Measurements from ENCODE around the gene CCDC187. TPM values are rescaled to one million over a fixed set of nuclear protein-coding genes. Genes with fewer than 3 reads are reported as not detected.

Gene CCDC187
- total RNA-seq, 5 donors from 2014 or later (not counting 1 experiment from before 2014, with no cell fraction given) = 0.07 to 0.20 (median 0.09) TPM; not detected in 1

DNA sequence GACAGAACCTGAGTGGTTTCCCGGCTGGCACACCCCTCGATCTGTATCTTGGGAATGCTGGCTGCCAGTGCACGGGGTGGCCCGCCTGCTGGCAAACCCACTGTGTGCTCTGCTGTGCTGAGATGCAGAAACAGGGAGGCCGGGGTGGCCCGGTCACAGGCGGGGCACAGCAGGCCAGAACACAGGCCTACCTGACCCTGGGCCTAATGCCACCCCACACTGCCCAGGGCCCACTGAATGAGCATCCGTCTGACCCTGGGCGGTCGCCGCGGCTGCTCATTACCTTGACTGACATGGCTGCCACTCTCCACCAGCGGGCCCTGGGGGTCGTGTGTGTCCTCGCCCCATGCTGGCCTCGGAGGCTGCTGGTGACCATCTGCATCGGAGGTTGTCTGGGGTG is 44.1 kb downstream of the CCDC187 start:
- DNase-seq = no peak
- Histone ChIP-seq H3K4me3 (ENCODE audit: control insufficient read depth in 1 of 2, extremely low read depth in 1 of 2, low read length in 1 of 2) (no peak overlapping the region), H3K27ac (ENCODE audit: low read length) (no peak overlapping the region), H3K27me3 (replicated peaks in 1 of 2; ENCODE audit: control insufficient read depth in 2 of 2, extremely low read depth in 1 of 2, insufficient read depth in 2 of 2, low read length in 1 of 2) (peaks cover 0 to 27% of the 10 kb centered on the region in 2 experiments), H3K9me3 (no peaks in the 10 kb centered on the region), H3K4me1 (ENCODE audit: control insufficient read depth in 1 of 2, extremely low read depth in 1 of 2, insufficient read depth in 2 of 2, low read length in 2 of 2) (no peaks in the 10 kb centered on the region), H3K36me3 (ENCODE audit: control insufficient read depth in 2 of 2, extremely low read depth in 1 of 2, insufficient read depth in 1 of 2, low read length in 1 of 2) (no peaks in the 10 kb centered on the region)
- POLR2A ChIA-PET = no interaction called here
- Mint-ChIP-seq H3K27ac (no peak overlapping the region), H3K4me1 (no peaks in the 10 kb centered on the region), H3K27me3 (no peaks in the 10 kb centered on the region), H3K9me3 (no peaks in the 10 kb centered on the region), H3K36me3 (no peaks in the 10 kb centered on the region), H3K4me3 (no peak overlapping the region)
- WGBS (ENCODE audit: insufficient coverage) = 89% methylated on average over 17 of the region's 17 CpGs
- CTCF ChIA-PET = no interaction called here
- no peak for ATAC-seq (replicated peaks in 1 of 4)

DNA sequence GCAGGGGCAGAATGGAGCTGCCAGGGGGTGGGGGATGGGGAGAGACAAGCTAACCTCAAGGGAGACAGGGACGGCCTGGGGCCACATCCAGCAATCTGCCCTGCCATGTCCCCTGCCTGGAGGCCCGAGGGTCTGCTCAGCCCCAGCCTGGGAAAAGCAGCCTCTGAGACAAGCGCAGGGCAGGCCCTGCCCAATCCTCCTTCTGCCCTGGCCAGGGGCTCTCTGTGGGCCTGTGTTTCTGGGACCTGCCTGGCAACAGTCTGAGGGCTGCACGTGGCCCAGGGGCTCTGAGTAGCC is 44.4 kb downstream of the CCDC187 start:
- H3K4me3 Mint-ChIP-seq = no peak overlapping the region
- no peaks in the 10 kb centered on the region for H3K27me3 Mint-ChIP-seq
- Histone ChIP-seq H3K4me3 (ENCODE audit: control insufficient read depth in 1 of 2, extremely low read depth in 1 of 2, low read length in 1 of 2) (no peak overlapping the region), H3K4me1 (ENCODE audit: control insufficient read depth in 1 of 2, extremely low read depth in 1 of 2, insufficient read depth in 2 of 2, low read length in 2 of 2) (no peaks in the 10 kb centered on the region), H3K36me3 (ENCODE audit: control insufficient read depth in 2 of 2, extremely low read depth in 1 of 2, insufficient read depth in 1 of 2, low read length in 1 of 2) (no peaks in the 10 kb centered on the region), H3K27me3 (replicated peaks in 1 of 2; ENCODE audit: control insufficient read depth in 2 of 2, extremely low read depth in 1 of 2, insufficient read depth in 2 of 2, low read length in 1 of 2) (peaks cover 0 to 30% of the 10 kb centered on the region in 2 experiments), H3K27ac (ENCODE audit: low read length) (no peak overlapping the region), H3K9me3 (no peaks in the 10 kb centered on the region)
- H3K27ac Mint-ChIP-seq = no peak overlapping the region
- POLR2A ChIA-PET = no interaction called here
- no peaks in the 10 kb centered on the region for H3K36me3 Mint-ChIP-seq
- H3K9me3 Mint-ChIP-seq = no peaks in the 10 kb centered on the region
- ATAC-seq (replicated peaks in 1 of 4) (no peak), DNase-seq (no peak)
- WGBS (ENCODE audit: insufficient coverage) = 52% methylated on average over 4 of the region's 4 CpGs
- H3K4me1 Mint-ChIP-seq = no peaks in the 10 kb centered on the region
- CTCF ChIA-PET = no interaction called here

DNA sequence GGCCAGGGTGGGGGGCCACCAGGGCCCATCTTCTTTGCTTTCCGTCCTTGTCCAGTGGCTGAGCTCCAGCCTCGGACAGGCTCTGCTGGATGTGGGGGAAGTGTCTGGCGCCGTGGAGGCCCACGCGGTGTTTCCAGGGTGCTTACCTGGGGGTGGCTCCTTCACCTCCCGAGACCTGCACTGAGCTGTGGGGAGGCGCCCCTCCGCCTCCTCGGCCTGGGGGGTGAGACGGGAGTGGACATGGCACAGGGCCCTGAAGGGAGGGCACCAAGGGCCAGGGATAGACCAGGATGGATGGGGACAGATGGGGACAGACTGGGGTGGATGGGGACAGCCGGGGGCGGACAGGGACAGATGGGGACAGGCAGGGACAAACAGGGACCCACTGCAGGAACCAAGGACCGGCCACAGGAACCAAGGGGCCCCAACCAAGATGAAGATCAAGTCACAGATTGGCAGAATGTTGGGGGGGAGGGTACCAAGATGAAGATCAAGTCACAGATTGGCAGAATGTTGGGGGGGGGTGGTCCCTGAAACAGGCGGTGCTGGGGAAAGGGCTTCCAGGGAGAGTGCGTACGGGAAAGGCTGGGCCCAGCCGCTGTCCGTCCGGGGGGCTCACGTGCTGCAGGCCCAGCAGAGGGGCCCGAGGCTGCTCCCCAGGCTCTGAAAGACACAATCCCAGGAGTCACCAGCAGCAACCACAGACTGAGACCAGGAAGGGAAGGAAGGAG is 44.9 kb downstream of the CCDC187 start:
- DNase-seq (no peak), ATAC-seq (replicated peaks in 1 of 4) (no peak)
- 81% methylated on average over 19 of the region's 22 CpGs for WGBS (ENCODE audit: insufficient coverage)
- Histone ChIP-seq H3K4me1 (ENCODE audit: control insufficient read depth in 1 of 2, extremely low read depth in 1 of 2, insufficient read depth in 2 of 2, low read length in 2 of 2) (no peaks in the 10 kb centered on the region), H3K27ac (ENCODE audit: low read length) (no peak overlapping the region), H3K36me3 (ENCODE audit: control insufficient read depth in 2 of 2, extremely low read depth in 1 of 2, insufficient read depth in 1 of 2, low read length in 1 of 2) (no peaks in the 10 kb centered on the region), H3K9me3 (no peaks in the 10 kb centered on the region), H3K27me3 (replicated peaks in 1 of 2; ENCODE audit: control insufficient read depth in 2 of 2, extremely low read depth in 1 of 2, insufficient read depth in 2 of 2, low read length in 1 of 2) (peaks cover 0 to 33% of the 10 kb centered on the region in 2 experiments), H3K4me3 (ENCODE audit: control insufficient read depth in 1 of 2, extremely low read depth in 1 of 2, low read length in 1 of 2) (no peak overlapping the region)
- CTCF ChIA-PET = no interaction called here
- no peaks in the 10 kb centered on the region for H3K9me3 Mint-ChIP-seq
- H3K4me3 Mint-ChIP-seq = no peak overlapping the region
- POLR2A ChIA-PET = no interaction called here
- no peaks in the 10 kb centered on the region for H3K36me3 Mint-ChIP-seq
- no peak overlapping the region for H3K27ac Mint-ChIP-seq
- no peaks in the 10 kb centered on the region for H3K4me1 Mint-ChIP-seq
- H3K27me3 Mint-ChIP-seq = no peaks in the 10 kb centered on the region

DNA sequence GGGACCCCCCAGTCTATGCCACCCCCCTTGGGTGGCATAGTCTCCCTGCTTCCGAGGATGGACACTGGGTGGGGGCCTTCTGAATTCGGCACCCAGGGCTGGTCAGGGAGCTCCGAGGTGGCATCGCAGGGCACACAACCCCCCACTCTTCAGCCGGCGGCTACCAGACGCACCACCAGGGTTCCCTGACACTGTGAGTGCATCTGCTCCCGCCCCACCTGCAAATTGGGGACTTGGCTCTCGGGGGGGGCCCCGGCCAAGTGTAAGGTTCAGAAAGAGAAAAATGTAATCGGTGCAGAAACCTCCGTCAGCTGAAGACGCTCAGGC is 45.6 kb downstream of the CCDC187 start:
- Mint-ChIP-seq H3K27ac (no peak overlapping the region), H3K4me1 (no peaks in the 10 kb centered on the region), H3K27me3 (no peaks in the 10 kb centered on the region), H3K36me3 (no peaks in the 10 kb centered on the region), H3K9me3 (no peaks in the 10 kb centered on the region), H3K4me3 (no peak overlapping the region)
- Histone ChIP-seq H3K4me1 (ENCODE audit: control insufficient read depth in 1 of 2, extremely low read depth in 1 of 2, insufficient read depth in 2 of 2, low read length in 2 of 2) (no peaks in the 10 kb centered on the region), H3K27me3 (replicated peaks in 1 of 2; ENCODE audit: control insufficient read depth in 2 of 2, extremely low read depth in 1 of 2, insufficient read depth in 2 of 2, low read length in 1 of 2) (peaks cover 0 to 39% of the 10 kb centered on the region in 2 experiments), H3K4me3 (ENCODE audit: control insufficient read depth in 1 of 2, extremely low read depth in 1 of 2, low read length in 1 of 2) (no peak overlapping the region), H3K27ac (ENCODE audit: low read length) (no peak overlapping the region), H3K9me3 (no peaks in the 10 kb centered on the region), H3K36me3 (ENCODE audit: control insufficient read depth in 2 of 2, extremely low read depth in 1 of 2, insufficient read depth in 1 of 2, low read length in 1 of 2) (no peaks in the 10 kb centered on the region)
- DNase-seq = no peak
- ChIA-PET POLR2A (no interaction called here), CTCF (no interaction called here)
- ATAC-seq (replicated peaks in 1 of 4) = no peak
- WGBS (ENCODE audit: insufficient coverage) = 75% methylated on average over 4 of the region's 13 CpGs

DNA sequence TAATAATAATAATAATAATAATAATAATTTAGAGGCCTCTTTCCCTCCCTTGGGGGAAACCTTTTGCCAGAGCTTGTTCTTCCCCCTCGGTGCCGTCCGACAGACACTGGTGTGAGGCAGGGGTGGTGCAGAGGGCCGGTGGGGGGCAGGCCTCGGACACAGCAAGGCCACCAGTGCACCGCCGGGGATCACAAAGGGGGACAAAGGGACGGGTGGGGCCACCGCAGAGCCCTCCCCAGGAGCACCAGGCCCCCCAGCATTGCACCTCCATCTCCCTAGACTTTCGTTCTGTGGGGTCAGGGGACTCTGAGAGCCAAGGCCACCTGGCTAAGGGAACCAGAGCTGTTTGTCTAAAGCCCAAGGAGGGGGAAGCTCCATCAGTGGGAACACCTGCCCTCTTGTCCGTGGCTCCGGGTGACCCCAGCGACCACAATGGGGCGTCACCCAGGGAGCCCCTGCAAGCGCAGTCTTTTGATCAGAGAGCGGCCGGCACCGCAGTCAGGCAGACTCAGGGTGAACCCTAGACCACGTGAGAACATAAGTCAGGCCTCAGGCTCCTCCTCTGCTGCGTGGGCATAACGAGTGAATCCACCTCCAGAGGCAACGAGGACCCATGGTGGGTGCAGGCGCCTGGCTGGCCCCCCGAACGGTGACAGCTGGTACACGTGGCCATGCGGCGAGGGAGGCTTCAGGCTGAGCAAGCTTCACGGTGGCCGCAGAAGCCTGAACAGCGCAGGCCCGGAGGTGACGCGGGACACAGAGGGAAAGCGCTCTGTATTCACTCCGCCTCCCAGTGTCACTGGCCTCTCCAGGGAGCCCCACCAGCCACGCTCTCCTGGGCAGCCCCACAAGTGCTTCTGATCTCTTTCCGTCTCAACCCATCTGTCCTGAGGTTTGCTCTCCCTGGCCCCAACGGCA is 46.3 kb downstream of the CCDC187 start:
- no peaks in the 10 kb centered on the region for H3K4me1 ChIP-seq (ENCODE audit: control insufficient read depth in 1 of 2, extremely low read depth in 1 of 2, insufficient read depth in 2 of 2, low read length in 2 of 2)
- H3K27ac Mint-ChIP-seq = no peak overlapping the region
- no peaks in the 10 kb centered on the region for H3K27me3 Mint-ChIP-seq
- H3K9me3 Mint-ChIP-seq = no peaks in the 10 kb centered on the region
- H3K4me3 Mint-ChIP-seq = no peak overlapping the region
- peaks cover 0 to 45% of the 10 kb centered on the region in 2 experiments for H3K27me3 ChIP-seq (replicated peaks in 1 of 2; ENCODE audit: control insufficient read depth in 2 of 2, extremely low read depth in 1 of 2, insufficient read depth in 2 of 2, low read length in 1 of 2)
- DNase-seq (no peak), ATAC-seq (replicated peaks in 1 of 4) (no peak)
- H3K9me3 ChIP-seq = no peaks in the 10 kb centered on the region
- 82% methylated on average over 25 of the region's 39 CpGs for WGBS (ENCODE audit: insufficient coverage)
- POLR2A ChIA-PET = no interaction called here
- CTCF ChIA-PET = no interaction called here
- no peak overlapping the region for H3K4me3 ChIP-seq (ENCODE audit: control insufficient read depth in 1 of 2, extremely low read depth in 1 of 2, low read length in 1 of 2)
- H3K27ac ChIP-seq (ENCODE audit: low read length) = no peak overlapping the region
- H3K36me3 Mint-ChIP-seq = no peaks in the 10 kb centered on the region
- no peaks in the 10 kb centered on the region for H3K36me3 ChIP-seq (ENCODE audit: control insufficient read depth in 2 of 2, extremely low read depth in 1 of 2, insufficient read depth in 1 of 2, low read length in 1 of 2)
- H3K4me1 Mint-ChIP-seq = no peaks in the 10 kb centered on the region

DNA sequence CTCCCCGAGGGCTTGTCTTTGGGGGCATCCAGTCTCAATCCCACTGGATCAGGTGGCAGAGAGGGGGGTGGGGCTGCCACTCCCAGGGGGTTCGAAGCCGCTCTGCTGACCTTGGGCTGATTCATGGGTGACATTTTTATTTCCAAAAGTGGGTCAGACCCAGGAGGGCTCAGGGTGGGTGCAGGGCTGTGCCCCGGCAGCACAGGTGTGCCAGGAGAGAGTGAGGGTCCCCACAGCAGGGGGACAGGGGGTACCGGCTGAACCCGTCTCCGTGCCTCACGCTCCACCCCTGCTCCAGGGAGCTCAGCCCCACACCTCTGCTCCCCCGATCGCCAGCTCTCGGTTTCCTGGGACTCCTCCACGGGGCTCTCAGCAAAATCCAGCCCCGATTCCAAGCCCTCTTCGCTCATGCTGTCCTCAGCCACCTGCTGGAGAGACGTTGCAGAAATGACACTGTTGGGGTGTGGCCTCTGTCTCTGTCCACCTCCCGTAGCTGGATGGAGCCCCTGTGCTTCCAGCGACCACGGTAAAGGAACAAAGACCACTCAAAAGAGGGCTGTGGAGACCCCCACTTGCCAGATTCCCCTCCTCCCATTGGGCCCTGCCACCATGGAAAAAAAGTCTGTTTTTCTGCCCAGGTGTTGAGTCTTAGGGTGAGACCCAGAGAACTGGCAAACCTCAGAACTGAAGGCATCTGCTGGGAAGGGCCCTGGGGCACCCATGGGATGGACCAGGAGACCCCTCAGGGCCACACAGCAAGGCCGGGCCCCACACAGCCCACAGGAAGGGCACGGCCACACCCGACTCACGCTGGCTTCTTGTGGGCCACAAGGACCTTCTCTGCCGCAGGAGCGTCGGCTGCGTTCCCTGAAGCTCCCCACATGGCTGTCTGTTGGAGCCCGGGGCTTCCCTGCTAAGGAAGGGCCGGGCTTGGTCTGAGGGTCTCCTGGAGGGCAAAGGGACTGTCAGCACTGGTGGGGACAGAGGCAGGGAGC is 47.7 kb downstream of the CCDC187 start:
- Histone ChIP-seq H3K9me3 (no peaks in the 10 kb centered on the region), H3K27ac (ENCODE audit: low read length) (no peak overlapping the region), H3K36me3 (ENCODE audit: control insufficient read depth in 2 of 2, extremely low read depth in 1 of 2, insufficient read depth in 1 of 2, low read length in 1 of 2) (no peaks in the 10 kb centered on the region), H3K27me3 (replicated peaks in 1 of 2; ENCODE audit: control insufficient read depth in 2 of 2, extremely low read depth in 1 of 2, insufficient read depth in 2 of 2, low read length in 1 of 2) (peaks cover 0 to 47% of the 10 kb centered on the region in 2 experiments), H3K4me3 (ENCODE audit: control insufficient read depth in 1 of 2, extremely low read depth in 1 of 2, low read length in 1 of 2) (no peak overlapping the region), H3K4me1 (ENCODE audit: control insufficient read depth in 1 of 2, extremely low read depth in 1 of 2, insufficient read depth in 2 of 2, low read length in 2 of 2) (no peaks in the 10 kb centered on the region)
- H3K36me3 Mint-ChIP-seq = no peaks in the 10 kb centered on the region
- H3K4me3 Mint-ChIP-seq = no peak overlapping the region
- H3K4me1 Mint-ChIP-seq = no peaks in the 10 kb centered on the region
- H3K27me3 Mint-ChIP-seq = no peaks in the 10 kb centered on the region
- ChIA-PET CTCF (no interaction called here), POLR2A (no interaction called here)
- H3K9me3 Mint-ChIP-seq = no peaks in the 10 kb centered on the region
- ATAC-seq (replicated peaks in 1 of 4) (no peak), DNase-seq (no peak)
- H3K27ac Mint-ChIP-seq = no peak overlapping the region
- 71% methylated on average over 19 of the region's 28 CpGs for WGBS (ENCODE audit: insufficient coverage)

All from T-cell (primary cell).